ENCODE data around the gene TBC1D24. TPM values are rescaled to one million over a fixed set of nuclear protein-coding genes. Genes with fewer than 3 reads are reported as not detected.

TBC1D24 gene
- total RNA-seq, 1 donor from 2014 or later, result 15.4 TPM

DNA sequence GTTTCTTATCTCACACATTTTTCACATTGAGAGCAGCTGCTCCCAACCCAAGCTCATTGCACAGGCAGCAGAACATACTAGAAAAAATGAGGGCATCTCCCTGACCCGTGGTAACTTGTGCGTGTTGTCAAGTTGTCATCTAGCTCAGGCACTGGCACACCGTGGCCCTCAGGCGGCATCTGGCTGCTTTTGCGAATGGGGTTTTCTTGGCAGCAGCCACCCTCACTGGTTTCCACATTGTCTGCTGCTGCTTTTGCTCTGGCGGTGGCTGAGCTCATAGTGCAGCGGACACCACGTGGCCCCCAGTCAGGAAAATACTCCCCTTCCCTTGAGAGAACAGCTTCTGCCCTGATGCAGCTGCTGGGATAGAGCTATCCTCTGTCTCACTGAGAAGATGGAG, 24.4 kb upstream of the TBC1D24 start:
- TF ChIP-seq, protein P1, sequence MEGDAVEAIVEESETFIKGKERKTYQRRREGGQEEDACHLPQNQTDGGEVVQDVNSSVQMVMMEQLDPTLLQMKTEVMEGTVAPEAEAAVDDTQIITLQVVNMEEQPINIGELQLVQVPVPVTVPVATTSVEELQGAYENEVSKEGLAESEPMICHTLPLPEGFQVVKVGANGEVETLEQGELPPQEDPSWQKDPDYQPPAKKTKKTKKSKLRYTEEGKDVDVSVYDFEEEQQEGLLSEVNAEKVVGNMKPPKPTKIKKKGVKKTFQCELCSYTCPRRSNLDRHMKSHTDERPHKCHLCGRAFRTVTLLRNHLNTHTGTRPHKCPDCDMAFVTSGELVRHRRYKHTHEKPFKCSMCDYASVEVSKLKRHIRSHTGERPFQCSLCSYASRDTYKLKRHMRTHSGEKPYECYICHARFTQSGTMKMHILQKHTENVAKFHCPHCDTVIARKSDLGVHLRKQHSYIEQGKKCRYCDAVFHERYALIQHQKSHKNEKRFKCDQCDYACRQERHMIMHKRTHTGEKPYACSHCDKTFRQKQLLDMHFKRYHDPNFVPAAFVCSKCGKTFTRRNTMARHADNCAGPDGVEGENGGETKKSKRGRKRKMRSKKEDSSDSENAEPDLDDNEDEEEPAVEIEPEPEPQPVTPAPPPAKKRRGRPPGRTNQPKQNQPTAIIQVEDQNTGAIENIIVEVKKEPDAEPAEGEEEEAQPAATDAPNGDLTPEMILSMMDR (IDR thresholded peaks at IDR 0.05), result no peak
- Mint-ChIP-seq H3K27ac (ENCODE audit: unreplicated experiment) (no peak overlapping the region), H3K36me3 (ENCODE audit: unreplicated experiment) (peaks cover 18% of the 10 kb centered on the region), H3K4me1 (ENCODE audit: unreplicated experiment) (no peaks in the 10 kb centered on the region), H3K27me3 (ENCODE audit: unreplicated experiment) (no peaks in the 10 kb centered on the region), H3K4me3 (ENCODE audit: unreplicated experiment) (no peak overlapping the region), H3K9me3 (ENCODE audit: unreplicated experiment) (no peaks in the 10 kb centered on the region)
- DNase-seq (ENCODE audit: extremely low spot score, unreplicated experiment), result no peak

GRCh38 chr16:2450975-2451381, 23.9 kb upstream of the TBC1D24 start:
- Mint-ChIP-seq H3K36me3 (ENCODE audit: unreplicated experiment) (peaks cover 19% of the 10 kb centered on the region), H3K9me3 (ENCODE audit: unreplicated experiment) (no peaks in the 10 kb centered on the region), H3K4me3 (ENCODE audit: unreplicated experiment) (no peak overlapping the region), H3K27me3 (ENCODE audit: unreplicated experiment) (no peaks in the 10 kb centered on the region), H3K4me1 (ENCODE audit: unreplicated experiment) (no peaks in the 10 kb centered on the region), H3K27ac (ENCODE audit: unreplicated experiment) (no peak overlapping the region)
- TF ChIP-seq, protein P1 (IDR thresholded peaks at IDR 0.05), result no peak
- DNase-seq (ENCODE audit: extremely low spot score, unreplicated experiment), result no peak

- no peak overlapping the region for H3K27ac Mint-ChIP-seq (ENCODE audit: unreplicated experiment)
- no peaks in the 10 kb centered on the region for H3K4me1 Mint-ChIP-seq (ENCODE audit: unreplicated experiment)
- DNase-seq (ENCODE audit: extremely low spot score, unreplicated experiment), result no peak
- no peaks in the 10 kb centered on the region for H3K27me3 Mint-ChIP-seq (ENCODE audit: unreplicated experiment)
- no peak overlapping the region for H3K4me3 Mint-ChIP-seq (ENCODE audit: unreplicated experiment)
- peaks cover 19% of the 10 kb centered on the region for H3K36me3 Mint-ChIP-seq (ENCODE audit: unreplicated experiment)
- TF ChIP-seq, protein P1 (IDR thresholded peaks at IDR 0.05), result no peak
- H3K9me3 Mint-ChIP-seq (ENCODE audit: unreplicated experiment), result no peaks in the 10 kb centered on the region
These were observed 23.0 kb upstream of the TBC1D24 start for GRCh38 chr16:2451851-2452320.

- Mint-ChIP-seq H3K27ac (ENCODE audit: unreplicated experiment) (no peak overlapping the region), H3K36me3 (ENCODE audit: unreplicated experiment) (peaks cover 19% of the 10 kb centered on the region), H3K4me1 (ENCODE audit: unreplicated experiment) (peaks cover 2% of the 10 kb centered on the region), H3K27me3 (ENCODE audit: unreplicated experiment) (no peaks in the 10 kb centered on the region), H3K9me3 (ENCODE audit: unreplicated experiment) (no peaks in the 10 kb centered on the region), H3K4me3 (ENCODE audit: unreplicated experiment) (no peak overlapping the region)
- no peak for DNase-seq (ENCODE audit: extremely low spot score, unreplicated experiment)
- TF ChIP-seq, protein P1 (IDR thresholded peaks at IDR 0.05), result no peak
These were observed 22.3 kb upstream of the TBC1D24 start for GRCh38 chr16:2452650-2453049.

GRCh38 chr16:2455081-2455845, 19.7 kb upstream of the TBC1D24 start:
- peaks cover 14% of the 10 kb centered on the region for H3K4me1 Mint-ChIP-seq (ENCODE audit: unreplicated experiment)
- no peaks in the 10 kb centered on the region for H3K9me3 Mint-ChIP-seq (ENCODE audit: unreplicated experiment)
- TF ChIP-seq, protein P1 (IDR thresholded peaks at IDR 0.05), result no peak
- H3K27ac Mint-ChIP-seq (ENCODE audit: unreplicated experiment), result no peak overlapping the region
- H3K4me3 Mint-ChIP-seq (ENCODE audit: unreplicated experiment), result no peak overlapping the region
- no peaks in the 10 kb centered on the region for H3K27me3 Mint-ChIP-seq (ENCODE audit: unreplicated experiment)
- H3K36me3 Mint-ChIP-seq (ENCODE audit: unreplicated experiment), result peaks cover 13% of the 10 kb centered on the region
- no peak for DNase-seq (ENCODE audit: extremely low spot score, unreplicated experiment)

Data from osteocyte (in vitro differentiated cells).